Erythroblast (primary cell): ENCODE results near the gene HTT-AS.

Source experiments
- GATA1 ChIP-seq: IDR thresholded peaks from 2 replicates; pipeline ENCODE4 v1.6.1; 2011; ENCODE audit warnings: low read depth, mild to moderate bottlenecking, control low read depth, low read length, moderate library complexity
- POLR2A ChIP-seq: IDR thresholded peaks from 2 replicates; pipeline ENCODE4 v1.6.1; 2011; ENCODE audit warnings: mild to moderate bottlenecking, low read length

DNA sequence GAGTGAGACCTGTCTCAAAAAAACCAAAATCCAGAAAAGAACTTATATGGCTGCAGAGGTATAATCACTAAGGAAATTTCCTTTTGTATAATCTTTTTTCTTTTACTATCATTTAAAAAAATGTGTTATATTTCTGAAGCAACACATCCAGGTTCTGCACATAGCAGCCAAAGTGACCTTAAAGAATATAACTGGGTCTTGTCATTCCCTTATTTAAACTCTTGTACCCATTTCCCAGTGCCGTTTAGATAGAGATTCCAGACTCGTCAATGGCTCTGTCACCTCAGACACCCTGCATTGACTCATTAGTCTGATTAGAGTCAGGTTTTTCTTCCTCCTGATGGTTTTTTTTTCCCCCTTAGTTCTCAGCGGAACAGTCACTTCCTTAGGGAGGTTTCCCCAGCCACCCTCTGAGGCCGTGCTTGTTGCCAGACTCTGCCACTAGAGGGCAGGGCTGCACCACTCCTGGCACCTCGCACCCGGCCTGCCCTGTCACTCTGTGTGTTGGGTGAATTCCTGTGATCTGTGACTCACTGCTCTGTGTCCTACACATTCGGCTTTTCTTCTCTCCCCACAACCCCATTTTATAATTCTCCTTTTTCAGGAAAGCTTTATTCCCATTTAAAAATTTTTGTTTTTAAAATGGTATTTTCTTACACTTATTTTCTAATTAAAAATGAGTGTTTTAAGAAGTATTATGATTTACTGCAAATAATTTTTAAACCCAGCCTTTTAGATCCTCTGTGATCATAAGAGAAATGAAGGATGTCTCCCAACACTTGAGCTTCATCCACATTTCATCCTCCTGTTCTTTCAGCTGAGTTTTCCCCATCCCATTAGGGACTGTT lies 32.2 kb upstream of the HTT-AS start:
- TF ChIP-seq POLR2A (no peak), GATA1 (no peak)
